PFSK-1 (cell line): Measurements from ENCODE around the gene HFE.

Source experiments
- FOXP2 ChIP-seq: optimal IDR thresholded peaks from 2 replicates; pipeline ENCODE3; 2011; ENCODE audit warnings: borderline replicate concordance, control low read depth, inconsistent platforms; ENCODE audit not compliant: insufficient read depth; ENCODE audit errors: extremely low read length, extremely low read depth
- POLR2AphosphoS5 ChIP-seq: IDR thresholded peaks from 2 replicates; pipeline ENCODE4 v1.6.1; 2012; ENCODE audit warnings: low read depth, mild to moderate bottlenecking, control low read depth, low read length, moderate library complexity
- SIN3A ChIP-seq: IDR thresholded peaks from 2 replicates; pipeline ENCODE4 v1.6.1; 2012; ENCODE audit warnings: mild to moderate bottlenecking, low read length, moderate library complexity, borderline replicate concordance; ENCODE audit not compliant: insufficient read depth
- TAF1 ChIP-seq: IDR thresholded peaks from 2 replicates; pipeline ENCODE4 v1.6.1; 2012; ENCODE audit warnings: low read length, control low read depth, borderline replicate concordance; ENCODE audit not compliant: insufficient read depth
- TF ChIP-seq, protein P1 (sequence below), 2 experiments: IDR thresholded peaks; 2 replicates each; pipeline versions ENCODE4 v1.6.1 to v1.8.0; 2011 to 2012; ENCODE audit warnings: low read depth in 2 of 2, low read length in 2 of 2, control low read depth in 1 of 2, inconsistent platforms in 1 of 2, mild to moderate bottlenecking in 1 of 2, moderate library complexity in 1 of 2; ENCODE audit not compliant: insufficient read depth in 1 of 2

Gene HFE

DNA sequence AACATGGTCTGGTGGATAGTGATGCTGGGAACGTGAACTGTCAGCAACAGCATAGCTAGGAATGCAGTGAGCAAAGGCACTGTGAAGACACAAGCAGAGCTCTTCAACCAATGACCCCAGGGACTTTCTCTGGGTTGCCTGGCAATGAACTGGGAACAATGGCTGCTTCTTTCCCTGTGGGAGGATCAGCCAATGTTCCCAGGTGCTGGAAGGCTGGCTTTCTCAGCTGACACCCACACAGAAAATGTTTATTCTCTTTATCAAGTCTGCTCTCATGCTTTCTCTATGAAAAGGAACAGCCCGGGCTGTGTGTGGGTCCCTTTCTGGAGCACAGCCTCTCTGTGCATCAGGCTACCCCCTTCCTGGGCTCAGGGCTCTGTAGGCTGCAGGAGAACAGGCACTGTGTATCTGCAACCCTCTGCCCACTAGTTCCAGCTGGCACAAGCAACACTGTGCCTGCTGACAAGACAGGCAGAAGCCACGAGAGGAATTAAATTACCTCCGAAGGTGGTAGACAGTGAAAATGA is 54.2 kb downstream of the HFE start:
- no peak for TF ChIP-seq TAF1
- TF ChIP-seq, protein P1, sequence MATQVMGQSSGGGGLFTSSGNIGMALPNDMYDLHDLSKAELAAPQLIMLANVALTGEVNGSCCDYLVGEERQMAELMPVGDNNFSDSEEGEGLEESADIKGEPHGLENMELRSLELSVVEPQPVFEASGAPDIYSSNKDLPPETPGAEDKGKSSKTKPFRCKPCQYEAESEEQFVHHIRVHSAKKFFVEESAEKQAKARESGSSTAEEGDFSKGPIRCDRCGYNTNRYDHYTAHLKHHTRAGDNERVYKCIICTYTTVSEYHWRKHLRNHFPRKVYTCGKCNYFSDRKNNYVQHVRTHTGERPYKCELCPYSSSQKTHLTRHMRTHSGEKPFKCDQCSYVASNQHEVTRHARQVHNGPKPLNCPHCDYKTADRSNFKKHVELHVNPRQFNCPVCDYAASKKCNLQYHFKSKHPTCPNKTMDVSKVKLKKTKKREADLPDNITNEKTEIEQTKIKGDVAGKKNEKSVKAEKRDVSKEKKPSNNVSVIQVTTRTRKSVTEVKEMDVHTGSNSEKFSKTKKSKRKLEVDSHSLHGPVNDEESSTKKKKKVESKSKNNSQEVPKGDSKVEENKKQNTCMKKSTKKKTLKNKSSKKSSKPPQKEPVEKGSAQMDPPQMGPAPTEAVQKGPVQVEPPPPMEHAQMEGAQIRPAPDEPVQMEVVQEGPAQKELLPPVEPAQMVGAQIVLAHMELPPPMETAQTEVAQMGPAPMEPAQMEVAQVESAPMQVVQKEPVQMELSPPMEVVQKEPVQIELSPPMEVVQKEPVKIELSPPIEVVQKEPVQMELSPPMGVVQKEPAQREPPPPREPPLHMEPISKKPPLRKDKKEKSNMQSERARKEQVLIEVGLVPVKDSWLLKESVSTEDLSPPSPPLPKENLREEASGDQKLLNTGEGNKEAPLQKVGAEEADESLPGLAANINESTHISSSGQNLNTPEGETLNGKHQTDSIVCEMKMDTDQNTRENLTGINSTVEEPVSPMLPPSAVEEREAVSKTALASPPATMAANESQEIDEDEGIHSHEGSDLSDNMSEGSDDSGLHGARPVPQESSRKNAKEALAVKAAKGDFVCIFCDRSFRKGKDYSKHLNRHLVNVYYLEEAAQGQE (IDR thresholded peaks at IDR 0.05; ENCODE audit: insufficient read depth in 1 of 2, low read depth in 2 of 2, low read length in 2 of 2), result no peak
- TF ChIP-seq SIN3A, result no peak
- TF ChIP-seq FOXP2, result no peak
- no peak for TF ChIP-seq POLR2AphosphoS5

DNA sequence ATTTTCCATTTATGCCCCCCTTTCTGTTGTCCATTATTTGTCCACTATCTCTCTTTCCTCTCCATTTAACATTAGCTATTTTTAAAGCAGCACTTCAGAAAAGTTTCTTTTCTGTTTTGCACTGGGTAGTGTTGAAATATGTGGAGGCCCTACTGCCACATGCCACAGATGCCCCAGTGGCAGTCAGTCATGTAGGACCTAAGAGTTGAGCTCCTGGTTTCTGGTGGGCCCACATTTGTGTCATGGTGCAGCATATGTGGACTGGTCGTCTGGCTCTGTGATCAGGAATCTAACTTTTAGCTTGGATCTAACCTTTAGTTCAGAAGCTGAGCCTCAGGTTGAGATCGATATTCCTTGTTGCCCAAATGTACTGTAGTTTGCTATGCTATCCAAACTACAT is 54.8 kb downstream of the HFE start:
- TF ChIP-seq SIN3A, result no peak
- TF ChIP-seq, protein P1 (IDR thresholded peaks at IDR 0.05; ENCODE audit: insufficient read depth in 1 of 2, low read depth in 2 of 2, low read length in 2 of 2), result no peak
- no peak for TF ChIP-seq TAF1
- TF ChIP-seq POLR2AphosphoS5, result no peak
- no peak for TF ChIP-seq FOXP2
